H1 (cell line): Measurements from ENCODE around the gene RNF20. TPM values are rescaled to one million over a fixed set of nuclear protein-coding genes. Genes with fewer than 3 reads are reported as not detected.
A peak's percentile ranks its signal among the peaks of the same experiment; 100 is the strongest.

Experiments used
- CTCF ChIA-PET: fragments of 300-600 bp; sonication (Branson Sonifier 250); formaldehyde crosslinking; loops from one replicate; lab custom pipeline; 2021; ENCODE audit not compliant: partially characterized antibody; lab: Charles Lee
- POLR2A ChIA-PET: fragments of 300-600 bp; sonication (Branson Sonifier 250); formaldehyde crosslinking; loops from one replicate; lab custom pipeline; 2021; ENCODE audit warnings: inconsistent platforms; ENCODE audit not compliant: partially characterized antibody; lab: Charles Lee
- DNase-seq, 2 experiments: peaks; one replicate each; pipeline versions ENCODE4 v3.0.0 to v3.0.0-alpha.2; 2010 to 2022; ENCODE audit warnings: low spot score in 2 of 2, low read depth in 1 of 2, mixed read lengths in 1 of 2
- FAIRE-seq: peaks from 2 replicates; lab custom pipeline; 2011; peaks lifted over from hg19 to GRCh38; lab: Jason Lieb, UNC
- H2AFZ ChIP-seq: 2 replicates; pipeline ENCODE4 v1.8.1; 2012; ENCODE audit warnings: low read length, inconsistent platforms
- H2AK5ac ChIP-seq: 2 replicates; pipeline ENCODE4 v1.6.1; 2013; ENCODE audit warnings: low read depth, low read length
- H2BK120ac ChIP-seq: replicated peaks from 2 replicates; pipeline ENCODE3; 2013; ENCODE audit warnings: low read depth, low read length, inconsistent platforms
- H2BK12ac ChIP-seq: 2 replicates; pipeline ENCODE4 v1.6.1; 2013; ENCODE audit warnings: low read depth, low read length
- H2BK15ac ChIP-seq: 2 replicates; pipeline ENCODE4 v1.6.1; 2013; ENCODE audit warnings: low read length
- H2BK20ac ChIP-seq: 2 replicates; pipeline ENCODE4 v1.6.1; 2013; ENCODE audit warnings: low read length
- H2BK5ac ChIP-seq: 2 replicates; pipeline ENCODE4 v1.6.1; 2013; ENCODE audit warnings: low read depth, low read length
- H3K14ac ChIP-seq: 2 replicates; pipeline ENCODE4 v1.6.1; 2013; ENCODE audit warnings: inconsistent platforms; ENCODE audit not compliant: insufficient read length
- H3K18ac ChIP-seq: 2 replicates; pipeline ENCODE4 v1.6.1; 2013; ENCODE audit warnings: low read length; ENCODE audit errors: extremely low read depth
- H3K23ac ChIP-seq: 2 replicates; pipeline ENCODE4 v1.6.1; 2013; ENCODE audit warnings: inconsistent platforms; ENCODE audit not compliant: insufficient read length
- H3K23me2 ChIP-seq: 2 replicates; pipeline ENCODE4 v1.6.1; 2013; ENCODE audit warnings: low read depth, low read length
- H3K27ac ChIP-seq: 2 replicates; pipeline ENCODE4 v1.6.1; 2011; ENCODE audit warnings: low read depth, low read length, inconsistent platforms
- H3K27me3 ChIP-seq, 4 experiments: replicated peaks in 1 of 4; 1 replicate in 1 of 4; 2 replicates in 3 of 4; pipeline versions ENCODE4 v1.6.1 to v1.8.1; 2011 to 2013; ENCODE audit warnings: low read length in 3 of 4, mild to moderate bottlenecking in 3 of 4, inconsistent platforms in 2 of 4, mixed read lengths in 2 of 4, moderate library complexity in 1 of 4; ENCODE audit not compliant: control insufficient read depth in 3 of 4, insufficient read depth in 3 of 4; ENCODE audit errors: extremely low read depth in 1 of 4
- H3K36me3 ChIP-seq, 4 experiments: 2 replicates each; pipeline versions ENCODE4 v1.6.1 to v1.8.1; 2011 to 2013; ENCODE audit warnings: mild to moderate bottlenecking in 4 of 4, low read length in 3 of 4, moderate library complexity in 2 of 4, control low read depth in 1 of 4, inconsistent platforms in 1 of 4; ENCODE audit not compliant: insufficient read depth in 4 of 4, control insufficient read depth in 2 of 4
- H3K4ac ChIP-seq: replicated peaks from 2 replicates; pipeline ENCODE3; 2013; ENCODE audit warnings: low read length, low read depth, mixed read lengths, inconsistent platforms; ENCODE audit not compliant: insufficient read length
- H3K4me1 ChIP-seq, 4 experiments: replicated peaks in 1 of 4; 1 replicate in 1 of 4; 2 replicates in 3 of 4; pipeline versions ENCODE4 v1.6.1 to v1.8.1; 2011 to 2013; ENCODE audit warnings: low read length in 3 of 4, inconsistent platforms in 2 of 4, mixed read lengths in 1 of 4; ENCODE audit not compliant: insufficient read depth in 4 of 4, control insufficient read depth in 3 of 4
- H3K4me2 ChIP-seq, 2 experiments: 2 replicates each; pipeline versions ENCODE4 v1.6.1 to v1.8.1; 2011 to 2013; ENCODE audit warnings: low read depth in 2 of 2, low read length in 2 of 2, control low read depth in 1 of 2, inconsistent platforms in 1 of 2, mild to moderate bottlenecking in 1 of 2; ENCODE audit not compliant: insufficient read depth in 1 of 2
- H3K4me3 ChIP-seq, 4 experiments: fragments of 200-600, 300-600 bp in 1 of 4; sonication (generic), shearing (Covaris generic), sonication (Bioruptor Twin) in 1 of 4; 2 replicates each; pipeline versions ENCODE4 v1.5.1 to v1.8.1; 2011 to 2016; ENCODE audit warnings: low read length in 4 of 4, low read depth in 3 of 4, control low read depth in 2 of 4, inconsistent platforms in 2 of 4, mild to moderate bottlenecking in 2 of 4, mixed read lengths in 1 of 4, moderate library complexity in 1 of 4; ENCODE audit not compliant: insufficient read depth in 2 of 4; ENCODE audit errors: extremely low read depth in 1 of 4
- H3K56ac ChIP-seq: replicated peaks from 2 replicates; pipeline ENCODE3; 2013; ENCODE audit warnings: low read depth, mild to moderate bottlenecking, mixed read lengths, low read length, inconsistent platforms; ENCODE audit not compliant: insufficient read length
- H3K79me1 ChIP-seq: 2 replicates; pipeline ENCODE4 v1.6.1; 2013; ENCODE audit warnings: low read depth, low read length, control low read depth
- H3K79me2 ChIP-seq, 2 experiments: 2 replicates each; pipeline versions ENCODE4 v1.6.1 to v1.8.1; 2012 to 2013; ENCODE audit warnings: low read length in 2 of 2, mild to moderate bottlenecking in 2 of 2, inconsistent platforms in 1 of 2; ENCODE audit not compliant: insufficient read depth in 2 of 2, control insufficient read depth in 1 of 2
- H3K9ac ChIP-seq, 4 experiments: replicated peaks in 1 of 4; 1 replicate in 1 of 4; 2 replicates in 3 of 4; pipeline versions ENCODE4 v1.6.1 to v1.8.1; 2011 to 2013; ENCODE audit warnings: low read depth in 3 of 4, low read length in 3 of 4, control low read depth in 2 of 4, mild to moderate bottlenecking in 2 of 4, moderate library complexity in 2 of 4, inconsistent platforms in 1 of 4; ENCODE audit errors: extremely low read depth in 1 of 4
- H3K9me3 ChIP-seq, 2 experiments: 2 replicates each; pipeline versions ENCODE4 v1.6.1 to v1.8.1; 2012 to 2013; ENCODE audit warnings: mild to moderate bottlenecking in 2 of 2, moderate library complexity in 2 of 2, control low read depth in 1 of 2, inconsistent platforms in 1 of 2, low read depth in 1 of 2, low read length in 1 of 2, mixed read lengths in 1 of 2; ENCODE audit not compliant: insufficient read depth in 2 of 2
- H4K20me1 ChIP-seq, 2 experiments: replicated peaks in 1 of 2; 2 replicates each; pipeline versions ENCODE3 to v1.8.1; 2011 to 2013; ENCODE audit warnings: inconsistent platforms in 2 of 2, low read length in 2 of 2, mild to moderate bottlenecking in 1 of 2; ENCODE audit not compliant: insufficient read depth in 2 of 2, control insufficient read depth in 1 of 2
- H4K5ac ChIP-seq: 2 replicates; pipeline ENCODE4 v1.6.1; 2013; ENCODE audit warnings: low read length, low read depth, mixed read lengths, inconsistent platforms; ENCODE audit not compliant: insufficient read length
- H4K8ac ChIP-seq: 2 replicates; pipeline ENCODE4 v1.8.0; 2013; ENCODE audit warnings: mild to moderate bottlenecking, moderate library complexity, low read length, inconsistent platforms; ENCODE audit not compliant: insufficient read depth; ENCODE audit errors: extremely low read depth
- H4K91ac ChIP-seq: replicated peaks from 2 replicates; pipeline ENCODE3; 2013; ENCODE audit warnings: low read length, mixed read lengths, inconsistent platforms; ENCODE audit not compliant: insufficient read length
- ATF2 ChIP-seq: IDR thresholded peaks from 2 replicates; pipeline ENCODE4 v1.6.1; 2012; ENCODE audit warnings: low read length, inconsistent platforms
- CHD2 ChIP-seq: IDR thresholded peaks from 2 replicates; pipeline ENCODE4 v1.6.1; 2012; ENCODE audit warnings: low read length, improper control_type of control experiment
- E2F6 ChIP-seq: IDR thresholded peaks from 2 replicates; pipeline ENCODE4 v1.6.1; 2012; ENCODE audit warnings: inconsistent platforms
- EZH2 ChIP-seq: fragments of 200-600 bp; sonication (generic); IDR thresholded peaks from 2 replicates; pipeline ENCODE4 v1.7.1; 2012; ENCODE audit warnings: low read depth, mild to moderate bottlenecking, moderate library complexity, low read length, inconsistent platforms; ENCODE audit not compliant: severe bottlenecking
- FOSL1 ChIP-seq: IDR thresholded peaks from 2 replicates; pipeline ENCODE4 v1.6.1; 2011; ENCODE audit warnings: mild to moderate bottlenecking, low read depth, low read length, moderate library complexity; ENCODE audit not compliant: insufficient read depth
- GTF2F1 ChIP-seq: IDR thresholded peaks from 2 replicates; pipeline ENCODE4 v1.6.1; 2012; ENCODE audit warnings: low read depth, low read length, improper control_type of control experiment, borderline replicate concordance
- MAX ChIP-seq: IDR thresholded peaks from 2 replicates; pipeline ENCODE4 v1.6.1; 2012; ENCODE audit warnings: inconsistent platforms
- RFX5 ChIP-seq: IDR thresholded peaks from 2 replicates; pipeline ENCODE4 v1.6.1; 2011; ENCODE audit warnings: low read depth, low read length, improper control_type of control experiment, borderline replicate concordance
- SAP30 ChIP-seq: fragments of 300-600 bp; sonication (generic); IDR thresholded peaks from 2 replicates; pipeline ENCODE4 v1.7.1; 2012; ENCODE audit warnings: low read length, moderate library complexity, mild to moderate bottlenecking, inconsistent platforms; ENCODE audit not compliant: insufficient read depth, insufficient replicate concordance
- SIX5 ChIP-seq: IDR thresholded peaks from 2 replicates; pipeline ENCODE4 v1.6.1; 2011; ENCODE audit warnings: mild to moderate bottlenecking, low read depth, low read length
- TEAD4 ChIP-seq: IDR thresholded peaks from 2 replicates; pipeline ENCODE4 v1.6.1; 2012; ENCODE audit warnings: low read depth, low read length, inconsistent platforms, mixed read lengths
- YY1 ChIP-seq: IDR thresholded peaks from 2 replicates; pipeline ENCODE4 v1.6.1; 2011; ENCODE audit warnings: low read depth, mild to moderate bottlenecking, low read length
- WGBS, 2 experiments: shearing (Covaris generic) in 1 of 2; methylation state at CpG; one replicate each; pipeline versions ENCODE4 v1.1.6 to v1.1.7; 2013 to 2015; ENCODE audit warnings: low lambda C conversion rate in 2 of 2, mixed read lengths in 2 of 2, inconsistent platforms in 1 of 2, low coverage in 1 of 2, missing lambda C conversion rate in 1 of 2; ENCODE audit not compliant: insufficient replicate concordance in 2 of 2, insufficient coverage in 1 of 2, insufficient read length in 1 of 2; ENCODE audit errors: extremely low coverage in 1 of 2, missing lambda C conversion rate in 1 of 2; 5-methylcytosine and 5-hydroxymethylcytosine counted together
- polyA plus RNA-seq, 7 experiments: library from polyadenylated mRNA; depleted of rRNA in 3 of 7; stranded (reverse) in 5 of 7; unstranded in 2 of 7; fragments of >200 nt in 5 of 7; fragments of 200-250 nt in 2 of 7; gene quantifications; 1 replicate in 5 of 7; 2 replicates in 1 of 7; 4 replicates in 1 of 7; pipeline versions ENCODE4 v1.2.1 to v1.2.3, GENCODE V29; 2011 to 2013; ENCODE audit warnings: missing spikeins in 2 of 7, mixed read lengths in 2 of 7
- total RNA-seq: library from RNA; stranded (reverse); fragmentation: NEBNext Ultra II Directional; extraction: Animal tissue kit (Norgen Biotek cat#: 25700); gene quantifications from 2 replicates; pipeline ENCODE4 v1.2.1, GENCODE V29; 2021

The RNF20 gene
- total and polyA plus RNA-seq, 2 of the 8 experiments (the other 6 are each of a cell fraction or from before 2014, with no cell fraction given) = 9.4 to 65.2 TPM

- Histone ChIP-seq H3K4me1 (no peaks in the 10 kb centered on the region), H4K20me1 (no peaks in the 10 kb centered on the region), H2BK120ac (no peak overlapping the region), H3K4ac (no peak overlapping the region), H4K5ac (no peak overlapping the region), H3K23me2 (no peaks in the 10 kb centered on the region), H2BK15ac (no peak overlapping the region), H2BK5ac (no peak overlapping the region), H3K56ac (no peak overlapping the region), H3K79me1 (no peaks in the 10 kb centered on the region), H3K23ac (no peak overlapping the region), H3K27me3 (no peaks in the 10 kb centered on the region), H3K9me3 (no peaks in the 10 kb centered on the region), H2AK5ac (no peak overlapping the region), H3K9ac (no peak overlapping the region), H3K4me3 (no peak overlapping the region), H2BK20ac (no peak overlapping the region), H3K14ac (no peak overlapping the region), H2BK12ac (no peak overlapping the region), H3K79me2 (no peaks in the 10 kb centered on the region), H3K4me2 (no peak overlapping the region), H4K8ac (no peak overlapping the region), H3K18ac (no peak overlapping the region), H2AFZ (no peak overlapping the region), H3K36me3 (no peaks in the 10 kb centered on the region), H3K27ac (no peak overlapping the region), H4K91ac (no peak overlapping the region)
- CTCF ChIA-PET = interaction anchor here (3.7 kb wide), 1 partner anchor 9 kb away, joined by 12 read pairs; a partner anchor contains a TSS
- DNase-seq (no peak), FAIRE-seq (peak; percentile 62)
- POLR2A ChIA-PET = interaction anchor here (1.5 kb wide), 1 partner anchor 18 kb away, joined by 3 read pairs; no protein-coding TSS in a partner anchor
- 80% methylated on average over 1 of the region's 1 CpG; no CpG with 5 or more reads in 1 of the 2 experiments for WGBS, 2 experiments
- TF ChIP-seq SIX5 (no peak), EZH2 (no peak), YY1 (no peak), TEAD4 (no peak), GTF2F1 (no peak), ATF2 (no peak), SAP30 (no peak), RFX5 (no peak), CHD2 (no peak), FOSL1 (no peak), E2F6 (no peak), MAX (no peak)
These were observed 37.8 kb upstream of the RNF20 start for GRCh38 chr9:101495810-101496209.
